ENCODE measurements around the gene FAM53B. TPM values are rescaled to one million over a fixed set of nuclear protein-coding genes. Genes with fewer than 3 reads are reported as not detected.

The FAM53B gene
- total RNA-seq, 1 donor from 2014 or later, result 39.8 TPM

Other genes starting within 250 kb of the FAM53B start
- gene EEF1AKMT2, start 47.5 kb upstream of the FAM53B start, total RNA-seq, result 16.1 and 17.1 TPM in 2 replicates
- 13.5 and 14.7 TPM in 2 replicates for gene ABRAXAS2, start 57.4 kb upstream of the FAM53B start, total RNA-seq
- gene ZRANB1, start 197.7 kb upstream of the FAM53B start, total RNA-seq, result 27.5 and 31.1 TPM in 2 replicates

Measured in progenitor cell of endocrine pancreas (in vitro differentiated cells).